ENCODE data around the gene KREMEN1.

Gene KREMEN1

GRCh38 chr22:29152045-29152953 lies 79.5 kb downstream of the KREMEN1 start:
- peak; percentile 16 for DNase-seq

- DNase-seq = peak; percentile 16
Observed at GRCh38 chr22:29152954-29153719, 80.3 kb downstream of the KREMEN1 start.

- peak; percentile 56 for DNase-seq
Observed at GRCh38 chr22:29154364-29155048, 81.7 kb downstream of the KREMEN1 start.

GRCh38 chr22:29155966-29156365 lies 83.1 kb downstream of the KREMEN1 start:
- DNase-seq = no peak

GRCh38 chr22:29156507-29156906 lies 83.7 kb downstream of the KREMEN1 start:
- peak; percentile 15 for DNase-seq

- no peak for DNase-seq
Observed at GRCh38 chr22:29157759-29158535, 85.1 kb downstream of the KREMEN1 start.

GRCh38 chr22:29158546-29158945 lies 85.7 kb downstream of the KREMEN1 start:
- no peak for DNase-seq

GRCh38 chr22:29163808-29164207 lies 91.0 kb downstream of the KREMEN1 start:
- no peak for DNase-seq

- no peak for DNase-seq
Observed at GRCh38 chr22:29165321-29166060, 92.7 kb downstream of the KREMEN1 start.

- DNase-seq = no peak
Observed at GRCh38 chr22:29166180-29166579, 93.3 kb downstream of the KREMEN1 start.

- no peak for DNase-seq
Observed at GRCh38 chr22:29167032-29167911, 94.4 kb downstream of the KREMEN1 start.

- no peak for DNase-seq
Observed at GRCh38 chr22:29171721-29172120, 98.9 kb downstream of the KREMEN1 start.

GRCh38 chr22:29172216-29172615 lies 99.4 kb downstream of the KREMEN1 start:
- DNase-seq = no peak

- no peak for DNase-seq
Observed at GRCh38 chr22:29175312-29175835, 102.5 kb downstream of the KREMEN1 start.

- DNase-seq = no peak
Observed at GRCh38 chr22:29183971-29184848, 111.4 kb downstream of the KREMEN1 start.

- DNase-seq = no peak
Observed at GRCh38 chr22:29184849-29185490, 112.1 kb downstream of the KREMEN1 start.

- no peak for DNase-seq
Observed at GRCh38 chr22:29186302-29186701, 113.5 kb downstream of the KREMEN1 start.

- no peak for DNase-seq
Observed at GRCh38 chr22:29187831-29188230, 115.0 kb downstream of the KREMEN1 start.

GRCh38 chr22:29190051-29190450 lies 117.2 kb downstream of the KREMEN1 start:
- DNase-seq = no peak

All from fibroblast of skin of back (primary cell).